GM06990 (cell line): ENCODE measurements around the gene TBRG4.

Source experiments
- DNase-seq: peaks from one replicate; pipeline ENCODE4 v3.0.0-alpha.2; 2011; ENCODE audit not compliant: insufficient read length; ENCODE audit errors: extremely low read depth
- H3K27me3 ChIP-seq: replicated peaks from 2 replicates; pipeline ENCODE4 v1.6.0; 2011; ENCODE audit warnings: low read length; ENCODE audit not compliant: control insufficient read depth, insufficient read depth
- H3K36me3 ChIP-seq: 2 replicates; pipeline ENCODE4 v1.5.1; 2011; ENCODE audit warnings: low read length; ENCODE audit not compliant: control insufficient read depth, insufficient read depth
- H3K4me3 ChIP-seq: replicated peaks from 2 replicates; pipeline ENCODE4 v1.5.1; 2011; ENCODE audit warnings: low read depth, mild to moderate bottlenecking, control low read depth, low read length
- CTCF ChIP-seq: IDR thresholded peaks from 2 replicates; pipeline ENCODE4 v1.5.1; 2011; ENCODE audit warnings: low read length, control low read depth, mild to moderate bottlenecking, inconsistent platforms; ENCODE audit not compliant: insufficient read depth, poor library complexity, severe bottlenecking

Gene TBRG4

GRCh38 chr7:45060295-45060694, 51.2 kb downstream of the TBRG4 start:
- Histone ChIP-seq H3K27me3 (no peaks in the 10 kb centered on the region), H3K36me3 (peaks cover 9% of the 10 kb centered on the region), H3K4me3 (no peak overlapping the region)
- no peak for DNase-seq
- TF ChIP-seq CTCF: no peak

- Histone ChIP-seq H3K4me3 (no peak overlapping the region), H3K36me3 (peaks cover 4% of the 10 kb centered on the region), H3K27me3 (no peaks in the 10 kb centered on the region)
- DNase-seq: no peak
- TF ChIP-seq CTCF: no peak
Measured at GRCh38 chr7:45057878-45058277, 53.6 kb downstream of the TBRG4 start.

- no peak overlapping the region for H3K4me3 ChIP-seq
- no peak for DNase-seq
- H3K36me3 ChIP-seq: peaks cover 6% of the 10 kb centered on the region
- H3K27me3 ChIP-seq: no peaks in the 10 kb centered on the region
- no peak for TF ChIP-seq CTCF
Measured at GRCh38 chr7:45055594-45056219, 55.8 kb downstream of the TBRG4 start.

- Histone ChIP-seq H3K36me3 (peaks cover 6% of the 10 kb centered on the region), H3K27me3 (no peaks in the 10 kb centered on the region), H3K4me3 (no peak overlapping the region)
- TF ChIP-seq CTCF: no peak
- DNase-seq: no peak
Measured at GRCh38 chr7:45055016-45055415, 56.5 kb downstream of the TBRG4 start.

GRCh38 chr7:45054442-45054841, 57.1 kb downstream of the TBRG4 start:
- DNase-seq: no peak

More at GRCh38 chr7:45054442-45054841, 57.1 kb downstream of the TBRG4 start:
- TF ChIP-seq CTCF: no peak
- H3K27me3 ChIP-seq: no peaks in the 10 kb centered on the region
- no peak overlapping the region for H3K4me3 ChIP-seq
- H3K36me3 ChIP-seq: peaks cover 6% of the 10 kb centered on the region
